CD4-positive, alpha-beta T cell treated with Interleukin-17A for 1 hour (primary cell): ENCODE results near the gene CNIH3.

Experiments used
- DNase-seq: peaks from one replicate; pipeline ENCODE4 v3.0.0-alpha.2; 2020

The CNIH3 gene

GRCh38 chr1:224751624-224752311, 135.7 kb downstream of the CNIH3 start:
- DNase-seq: no peak

- DNase-seq: no peak
Measured at GRCh38 chr1:224753491-224753890, 137.4 kb downstream of the CNIH3 start.

- DNase-seq: no peak
Measured at GRCh38 chr1:224755586-224755985, 139.5 kb downstream of the CNIH3 start.

- no peak for DNase-seq
Measured at GRCh38 chr1:224757508-224757907, 141.4 kb downstream of the CNIH3 start.

- no peak for DNase-seq
Measured at GRCh38 chr1:224759135-224759534, 143.0 kb downstream of the CNIH3 start.

GRCh38 chr1:224759681-224760091, 143.6 kb downstream of the CNIH3 start:
- DNase-seq: no peak

- DNase-seq: no peak
Measured at GRCh38 chr1:224760163-224760562, 144.0 kb downstream of the CNIH3 start.

- no peak for DNase-seq
Measured at GRCh38 chr1:224761245-224761644, 145.1 kb downstream of the CNIH3 start.

- DNase-seq: no peak
Measured at GRCh38 chr1:224762046-224762445, 145.9 kb downstream of the CNIH3 start.

- no peak for DNase-seq
Measured at GRCh38 chr1:224762701-224763100, 146.6 kb downstream of the CNIH3 start.

- DNase-seq: no peak
Measured at GRCh38 chr1:224763126-224763775, 147.1 kb downstream of the CNIH3 start.

- DNase-seq: no peak
Measured at GRCh38 chr1:224766266-224766665, 150.1 kb downstream of the CNIH3 start.

- no peak for DNase-seq
Measured at GRCh38 chr1:224767031-224767430, 150.9 kb downstream of the CNIH3 start.

GRCh38 chr1:224767676-224768075, 151.6 kb downstream of the CNIH3 start:
- no peak for DNase-seq

GRCh38 chr1:224768971-224769370, 152.9 kb downstream of the CNIH3 start:
- no peak for DNase-seq

- DNase-seq: no peak
Measured at GRCh38 chr1:224769452-224770335, 153.6 kb downstream of the CNIH3 start.

GRCh38 chr1:224770336-224770693, 154.2 kb downstream of the CNIH3 start:
- DNase-seq: no peak

GRCh38 chr1:224773646-224774045, 157.5 kb downstream of the CNIH3 start:
- DNase-seq: no peak

GRCh38 chr1:224774378-224774777, 158.3 kb downstream of the CNIH3 start:
- no peak for DNase-seq

GRCh38 chr1:224777180-224777579, 161.1 kb downstream of the CNIH3 start:
- DNase-seq: no peak

GRCh38 chr1:224779536-224779935, 163.4 kb downstream of the CNIH3 start:
- no peak for DNase-seq

- DNase-seq: no peak
Measured at GRCh38 chr1:224780736-224781135, 164.6 kb downstream of the CNIH3 start.

- DNase-seq: no peak
Measured at GRCh38 chr1:224781800-224782199, 165.7 kb downstream of the CNIH3 start.
